ENCODE results near the gene NUBPL.
"Not testable (repeated sequence)": the region's sequence is repeated elsewhere in the genome, so short reads cannot be mapped to it uniquely, and the experiment has no call there.

NUBPL gene

DNA sequence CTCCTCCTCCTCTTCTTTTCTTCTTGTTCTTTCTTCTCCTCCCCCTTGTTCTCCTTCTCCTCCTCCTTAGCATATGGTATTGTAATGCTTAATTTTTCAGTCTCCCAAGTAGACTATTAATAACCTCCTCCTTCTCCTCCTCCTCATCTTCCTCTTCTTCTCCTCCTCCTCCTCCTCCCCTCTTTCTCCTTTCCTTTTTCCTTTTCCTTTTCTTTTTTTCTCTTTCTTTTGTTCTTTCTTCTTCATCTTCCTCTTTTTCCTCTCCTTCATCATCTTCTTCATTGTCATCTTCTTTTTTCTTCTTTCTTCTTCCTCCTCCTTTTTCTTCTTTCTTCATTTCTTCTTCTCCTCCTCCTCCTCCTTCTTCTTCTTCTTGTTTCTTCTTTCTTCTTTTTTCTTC lies 264.3 kb downstream of the NUBPL start:
- no peak for DNase-seq

DNA sequence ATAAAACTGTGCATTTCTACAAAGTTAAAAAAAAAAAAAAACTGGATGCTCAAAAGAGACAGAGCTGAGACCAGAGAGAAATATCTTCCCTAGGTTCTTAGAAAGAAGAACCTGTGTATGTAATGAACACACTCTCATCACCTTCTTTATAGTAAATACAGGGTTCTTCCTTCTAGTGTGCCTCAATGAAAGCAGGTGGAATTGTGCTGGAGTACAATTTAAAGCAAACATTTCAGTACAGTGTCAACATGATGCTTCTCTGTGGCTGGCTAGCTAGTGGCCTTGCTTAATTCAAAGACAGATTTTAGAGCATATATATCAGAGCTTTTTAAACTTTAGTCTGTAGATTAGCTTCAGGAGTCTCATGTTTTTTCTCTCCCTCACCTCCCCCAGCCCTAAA lies 266.1 kb downstream of the NUBPL start:
- no peak for DNase-seq

DNA sequence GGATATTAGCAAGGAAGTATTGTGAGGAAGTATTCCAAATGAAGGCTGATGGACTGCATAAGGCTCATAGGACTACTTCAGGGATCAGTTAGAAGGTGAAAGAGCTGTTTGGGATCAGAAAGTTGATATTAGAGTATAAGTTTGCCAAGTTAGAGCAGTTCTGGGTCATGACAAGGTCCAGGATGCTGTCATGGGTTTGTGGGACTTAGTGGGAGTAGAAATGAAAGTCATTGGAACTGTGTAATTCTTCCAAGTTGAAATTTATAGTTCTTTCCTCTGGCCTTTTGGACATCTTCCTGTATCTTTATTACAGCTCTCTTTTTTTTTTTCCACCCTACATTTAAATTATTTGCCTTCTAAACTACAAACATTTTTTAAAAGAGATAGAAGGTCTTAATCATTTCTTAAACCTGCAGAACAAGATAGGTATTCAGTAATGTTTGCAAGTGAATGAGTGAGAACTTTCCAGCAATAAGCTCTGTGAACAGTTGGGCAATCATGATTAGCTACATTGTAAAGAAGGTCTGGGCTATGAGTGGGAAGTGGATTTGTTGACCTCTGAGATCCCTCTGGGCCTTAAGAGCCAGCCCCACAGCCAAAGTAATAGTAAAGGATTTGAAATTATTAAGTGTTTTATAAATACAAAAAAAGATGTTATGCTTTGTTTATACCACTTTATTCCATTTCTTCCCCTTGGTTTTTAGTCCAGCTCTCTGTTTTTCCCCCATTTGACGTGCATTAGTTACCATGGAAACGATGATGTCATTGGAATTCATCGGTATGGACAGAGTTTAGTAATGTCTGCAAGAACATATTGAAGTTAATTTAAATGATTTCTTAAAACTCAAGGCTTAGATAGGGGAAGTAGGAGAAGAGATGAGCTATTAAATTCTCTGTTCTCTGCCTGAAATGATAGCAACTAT lies 268.0 kb downstream of the NUBPL start:
- no peak for DNase-seq

DNA sequence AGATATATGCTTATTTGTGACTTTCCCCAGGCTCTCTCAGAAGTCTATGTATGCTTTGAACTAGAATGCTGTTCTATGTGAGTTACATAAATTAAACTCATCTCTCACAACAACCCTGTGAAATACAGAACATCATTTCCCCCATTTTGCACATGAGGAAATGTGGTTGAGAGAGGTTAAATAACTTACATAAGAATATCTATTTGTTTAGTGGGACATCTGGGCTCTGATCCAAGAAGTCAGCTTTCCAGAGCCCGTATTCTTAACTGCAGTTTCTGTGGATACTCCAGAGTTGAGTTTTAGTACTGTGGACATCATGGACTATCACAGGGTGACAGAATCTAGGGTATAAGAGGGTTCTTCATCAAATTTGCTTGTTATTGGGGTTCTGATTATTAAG lies 273.4 kb downstream of the NUBPL start:
- no peak for DNase-seq

DNA sequence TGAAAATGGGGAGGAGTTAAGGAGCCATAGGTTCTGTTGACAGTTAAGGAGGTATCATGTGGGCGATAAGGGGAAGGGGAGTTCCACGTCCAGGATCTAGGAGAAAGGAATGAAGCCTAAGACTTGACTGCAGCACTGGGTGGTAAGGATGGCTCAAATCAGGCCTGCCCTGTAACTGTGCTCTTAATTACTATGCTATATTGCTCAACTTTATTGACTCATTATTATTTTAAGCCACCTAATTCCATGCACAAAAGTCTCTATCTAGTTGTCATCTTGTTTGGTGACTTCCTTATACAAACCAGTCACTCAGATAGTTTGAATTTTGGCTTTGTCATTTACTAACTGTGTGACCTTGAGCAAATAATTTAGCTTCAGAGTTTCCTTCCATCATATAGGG lies 273.8 kb downstream of the NUBPL start:
- DNase-seq: no peak

DNA sequence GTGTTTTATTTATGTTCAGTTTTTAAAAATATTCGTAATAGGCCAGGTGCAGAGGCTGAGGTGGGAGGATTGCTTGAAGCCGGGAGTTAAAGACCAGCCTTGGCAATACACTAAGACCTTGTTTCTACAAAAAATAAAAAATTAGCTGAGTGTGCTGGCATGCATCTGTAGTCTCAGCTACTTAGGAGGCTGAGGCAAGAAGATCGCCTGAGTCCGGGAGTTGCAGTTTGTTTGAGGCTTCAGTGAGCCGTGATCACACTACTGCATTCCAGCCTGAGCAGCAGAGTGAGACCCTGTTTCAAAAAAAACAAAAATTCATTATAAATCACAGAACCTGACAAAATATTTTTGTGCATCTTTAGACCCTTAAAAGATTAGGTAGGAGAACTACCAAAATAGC lies 275.8 kb downstream of the NUBPL start:
- no peak for DNase-seq

DNA sequence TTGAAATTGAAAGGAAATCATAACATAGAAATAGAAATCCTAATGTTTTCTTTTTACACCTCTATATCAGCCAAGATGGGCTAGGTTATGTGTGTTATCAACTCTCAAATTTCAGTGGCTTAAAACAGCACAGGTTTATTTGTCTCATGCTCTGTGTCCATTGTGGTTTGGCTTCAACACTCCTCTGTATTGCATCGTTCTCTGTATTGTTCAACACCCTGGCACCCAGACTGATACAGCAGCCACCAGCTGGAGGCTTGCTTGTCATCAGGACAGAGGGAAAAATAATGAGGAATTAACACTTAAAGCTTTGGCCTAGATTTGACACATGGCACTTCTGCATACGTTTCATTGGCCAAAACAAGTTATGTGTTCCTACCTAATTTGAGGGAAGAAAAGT lies 281.7 kb downstream of the NUBPL start:
- no peak for DNase-seq

DNA sequence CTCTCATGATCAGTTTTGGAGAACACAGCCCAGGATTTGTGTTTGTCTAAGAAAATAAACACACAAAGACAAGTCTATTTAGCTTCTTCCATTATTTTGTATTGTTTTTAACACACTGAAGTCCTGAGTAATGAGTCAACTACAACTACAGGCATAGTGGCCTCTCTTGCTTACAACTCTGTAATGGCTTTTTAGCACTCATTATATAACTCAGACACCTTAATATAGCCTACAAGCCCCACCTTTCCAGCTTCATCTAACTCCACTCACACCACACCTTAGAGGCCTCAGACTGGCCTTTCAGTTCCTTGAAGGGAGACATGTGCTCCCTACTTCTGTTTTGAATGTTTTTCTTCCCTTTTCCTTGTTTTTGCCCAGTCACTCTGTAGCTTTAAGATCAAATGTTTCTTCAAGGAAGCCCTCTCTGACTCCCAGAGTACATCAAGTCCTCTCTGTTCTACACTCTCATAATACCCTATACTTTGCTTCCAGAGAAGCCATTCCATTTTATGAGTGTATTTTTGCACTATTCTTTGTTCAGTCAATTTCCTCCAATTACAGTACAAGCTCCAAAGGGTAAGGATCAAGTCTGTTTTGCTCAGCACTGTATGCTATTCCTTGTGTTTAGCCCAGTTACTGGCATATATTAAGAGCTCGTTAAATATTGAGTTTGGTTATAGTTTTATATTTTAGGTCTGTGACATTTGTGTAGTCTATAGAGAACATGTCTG lies 282.3 kb downstream of the NUBPL start:
- no peak for DNase-seq

DNA sequence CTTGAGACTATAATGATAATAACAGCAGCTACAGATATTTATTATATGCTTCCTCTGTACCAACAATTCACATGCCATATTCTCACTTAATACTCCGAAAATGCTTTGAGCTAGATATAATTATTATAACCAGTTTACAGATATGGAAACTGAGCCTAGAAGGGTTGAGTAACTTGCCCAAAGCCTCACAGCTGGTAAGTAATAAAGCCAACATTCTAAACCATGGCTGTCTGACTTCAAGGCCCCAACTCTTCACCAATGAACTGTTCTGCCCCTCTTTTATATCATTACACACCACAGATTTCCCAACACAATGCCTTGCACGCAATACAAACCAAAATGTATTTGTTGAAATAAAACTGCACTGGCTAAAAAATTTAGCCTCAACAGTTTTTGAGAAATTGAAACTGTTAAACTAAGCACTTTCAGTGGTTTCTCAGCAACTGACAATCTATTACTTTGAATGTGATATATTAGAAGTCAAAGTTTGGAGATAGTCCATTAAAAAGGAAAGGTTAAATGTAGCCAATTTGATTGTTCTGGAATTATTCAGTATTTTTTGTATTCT lies 293.4 kb downstream of the NUBPL start:
- DNase-seq: no peak

DNA sequence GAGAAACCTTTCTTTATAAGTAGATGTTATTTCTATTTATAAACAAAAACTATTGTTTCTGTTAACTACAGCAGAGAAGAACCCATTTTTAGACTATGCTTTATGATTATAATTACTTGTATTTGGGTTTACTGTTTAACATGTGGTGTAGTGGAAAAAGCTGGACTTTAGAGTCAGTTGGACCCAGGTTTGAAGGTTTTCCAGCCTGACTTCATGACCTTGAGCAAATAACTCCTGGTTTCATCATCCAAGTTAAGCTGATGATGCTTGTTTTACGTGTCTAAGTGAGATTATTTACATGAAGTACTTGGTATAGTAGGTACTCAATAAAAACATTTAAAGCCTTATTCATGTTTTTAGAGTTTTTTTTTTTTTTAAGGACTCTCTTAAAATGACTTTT lies 294.1 kb downstream of the NUBPL start:
- no peak for DNase-seq

DNA sequence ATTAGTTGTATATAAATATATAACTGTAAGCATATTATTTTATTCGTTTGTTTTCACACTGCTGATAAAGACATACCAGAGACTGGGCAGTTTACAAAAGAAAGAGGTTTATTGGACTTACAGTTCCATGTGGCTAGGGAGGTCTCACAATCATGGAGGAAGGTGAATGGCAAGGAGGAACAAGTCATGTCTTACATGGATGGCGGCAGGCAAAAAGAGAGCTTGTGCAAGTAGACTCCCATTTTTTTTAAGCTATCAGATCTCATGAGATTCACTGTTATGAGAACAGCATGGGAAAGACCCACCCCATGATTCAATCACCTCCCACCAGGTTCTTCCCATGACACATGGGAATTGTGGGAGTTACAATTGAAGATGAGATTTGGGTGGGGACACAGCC lies 294.8 kb downstream of the NUBPL start:
- DNase-seq: not testable (repeated sequence)

DNA sequence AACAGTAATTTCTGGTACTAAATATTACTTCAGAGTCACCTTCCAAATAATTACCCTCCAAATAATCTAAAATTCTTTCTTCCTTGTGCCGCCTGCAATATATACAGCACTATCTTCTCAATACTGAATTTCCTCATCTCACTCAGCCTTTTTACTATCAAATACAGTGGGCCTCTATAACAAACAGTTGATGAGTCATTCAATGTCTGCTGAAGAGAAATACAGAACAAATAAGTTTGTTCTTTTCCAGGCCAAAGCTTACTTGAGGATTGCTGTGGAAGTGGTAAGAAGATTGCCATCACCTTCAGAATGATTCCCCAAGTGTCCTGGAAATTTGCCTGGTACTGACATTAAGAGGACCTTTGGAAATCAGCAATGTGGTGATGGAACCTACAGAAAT lies 297.7 kb downstream of the NUBPL start:
- no peak for DNase-seq

DNA sequence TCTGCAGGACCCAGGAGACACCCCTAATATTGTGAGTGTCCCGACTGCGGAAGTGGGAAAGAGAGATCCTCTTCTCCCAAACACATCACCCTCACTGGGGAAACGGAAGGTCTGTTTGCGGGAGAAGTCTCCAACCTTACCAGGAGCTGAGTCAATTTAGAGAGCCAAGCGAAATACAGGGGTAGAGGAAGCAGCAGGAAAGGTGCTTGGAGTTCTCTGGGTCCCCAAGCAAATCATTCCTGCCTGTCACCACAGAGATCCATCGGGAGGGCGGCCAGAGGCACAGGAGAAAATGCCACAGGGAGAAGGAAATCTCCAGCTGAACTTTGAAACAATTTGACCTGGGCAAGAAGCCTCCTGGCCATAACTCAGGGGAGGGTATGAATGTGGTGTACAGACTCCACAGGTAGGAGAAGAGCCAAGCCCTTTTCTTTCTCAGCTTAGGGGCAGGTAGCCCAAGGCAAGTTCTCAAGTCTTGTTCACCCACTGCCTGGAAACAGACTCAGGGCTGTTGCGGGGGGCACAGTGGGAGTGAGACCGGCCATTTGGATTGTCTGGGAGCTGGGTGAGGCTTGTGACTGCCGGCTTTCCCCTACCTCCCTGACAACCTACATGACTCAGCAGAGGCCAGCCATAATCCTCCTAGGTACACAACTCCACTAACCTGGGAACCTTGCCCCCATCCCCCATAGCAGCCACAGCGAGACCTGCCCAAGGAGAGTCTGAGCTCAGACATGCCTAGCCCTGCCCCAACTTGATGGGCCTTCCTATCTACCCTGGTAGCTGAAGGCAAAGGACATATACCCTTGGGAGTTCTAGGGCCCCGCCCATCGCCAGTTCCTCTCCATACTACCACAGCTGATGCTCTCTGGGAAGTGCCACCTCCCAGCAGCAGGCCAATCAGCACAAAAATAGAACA lies 304.0 kb downstream of the NUBPL start:
- no peak for DNase-seq

DNA sequence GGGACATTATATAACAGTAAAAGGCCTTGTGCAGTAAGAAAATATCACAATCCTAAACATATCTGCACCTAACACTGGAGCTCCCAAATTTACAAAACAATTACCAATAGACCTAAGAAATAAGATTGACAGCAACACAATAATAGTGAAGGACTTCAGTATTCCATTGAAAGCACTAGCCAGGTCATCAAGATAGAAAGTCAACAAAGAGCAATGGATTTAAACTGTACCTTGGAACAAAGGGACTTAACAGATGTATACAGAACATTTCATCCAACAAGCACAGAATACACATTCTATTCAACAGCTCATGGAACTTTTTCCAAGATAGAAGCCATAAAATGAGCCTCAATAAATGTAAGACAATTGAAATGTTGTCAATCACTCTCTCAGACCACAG lies 306.4 kb downstream of the NUBPL start:
- no peak for DNase-seq

DNA sequence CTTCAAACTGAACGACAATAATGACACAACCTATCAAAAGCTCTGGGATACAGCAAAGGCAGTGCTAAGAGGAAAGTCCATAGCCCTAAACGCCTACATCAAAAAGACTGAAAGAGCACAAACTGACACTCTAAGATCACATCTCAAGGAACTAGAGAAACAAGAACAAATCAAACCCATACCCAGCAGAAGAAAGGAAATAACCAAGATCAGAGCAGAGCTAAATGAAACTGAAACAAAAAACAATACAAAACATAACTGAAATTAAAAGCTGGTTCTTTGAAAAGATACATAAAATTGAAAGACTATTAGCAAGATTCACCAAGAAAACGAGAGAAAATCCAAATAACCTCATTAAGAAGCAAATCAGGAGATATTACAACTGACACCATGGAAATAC lies 306.9 kb downstream of the NUBPL start:
- DNase-seq: not testable (repeated sequence)

DNA sequence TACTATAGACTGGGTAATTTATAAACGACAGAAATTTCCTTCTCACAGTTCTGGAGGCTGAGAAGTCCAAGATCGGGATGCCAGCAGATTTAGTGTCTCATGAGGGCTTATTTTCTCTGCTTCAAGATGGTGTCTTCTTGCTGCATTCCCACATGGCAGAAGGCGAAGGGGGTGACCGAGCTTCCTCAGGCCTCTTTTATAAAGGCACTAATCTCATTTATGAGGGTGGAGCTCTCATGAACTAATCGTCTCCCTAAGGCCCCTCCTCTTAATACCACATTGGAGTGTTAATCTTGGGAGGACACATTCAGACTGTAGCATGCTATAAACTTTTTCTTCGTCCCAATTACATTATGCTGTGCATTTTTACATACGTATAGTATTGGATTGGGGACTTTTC lies 315.5 kb downstream of the NUBPL start:
- DNase-seq: no peak

DNA sequence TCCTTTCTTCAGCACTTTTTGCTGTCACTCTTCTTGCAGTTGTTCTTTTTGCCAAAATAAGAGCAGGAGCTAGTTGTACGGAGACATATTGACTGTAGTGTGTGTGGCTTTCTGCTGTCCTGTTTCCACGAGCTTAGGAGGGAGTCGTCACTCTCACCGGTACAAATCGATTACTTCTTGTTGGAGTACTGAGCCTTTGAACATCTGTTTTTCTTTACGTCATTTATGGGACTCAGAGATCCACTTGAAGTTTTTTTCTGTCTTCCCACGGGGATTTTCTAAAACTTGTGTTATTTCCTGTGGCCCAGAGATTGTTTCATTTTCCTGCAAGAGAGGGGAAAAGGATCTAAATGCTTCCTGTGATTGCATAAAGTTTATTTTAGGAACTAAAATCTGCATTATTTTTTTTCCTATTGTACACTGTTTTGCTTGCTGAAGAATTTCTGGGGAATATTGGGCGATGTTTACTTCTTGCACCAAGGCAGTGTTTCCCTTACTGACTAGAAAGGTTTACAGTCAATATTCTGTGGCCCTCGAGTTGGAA lies 316.1 kb downstream of the NUBPL start:
- no peak for DNase-seq

DNA sequence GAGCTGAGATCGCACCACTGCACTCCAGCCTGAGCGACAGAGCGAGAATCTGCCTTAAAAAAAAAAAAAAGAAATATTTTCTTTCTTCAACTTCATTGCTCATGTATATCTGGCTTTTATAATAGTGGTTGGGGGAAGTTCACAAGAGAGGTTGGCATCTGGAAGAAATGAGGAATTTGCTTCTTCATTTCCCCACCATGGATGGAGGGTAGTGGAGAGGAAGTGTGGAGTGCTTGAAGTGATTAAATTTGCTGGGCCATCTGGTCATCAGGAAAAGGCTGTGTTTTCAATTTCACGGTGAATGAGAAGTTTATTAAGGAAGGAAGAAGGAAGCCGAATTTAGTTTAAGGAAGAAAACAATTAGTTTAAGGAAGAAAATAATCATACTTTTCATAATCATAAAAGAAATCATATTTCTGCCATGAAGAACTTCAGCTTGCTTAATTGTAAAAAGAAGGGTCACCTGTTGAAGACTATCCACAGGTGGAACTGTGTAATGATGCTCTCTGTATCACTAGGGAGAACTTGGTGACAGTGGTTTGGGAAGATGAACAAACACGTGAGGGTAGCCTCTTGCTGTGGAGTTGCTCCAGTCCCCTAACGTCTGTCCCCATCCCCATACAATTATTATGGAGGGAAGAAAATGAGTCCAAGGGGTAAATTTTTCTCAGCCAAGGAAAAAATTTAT lies 318.6 kb downstream of the NUBPL start:
- DNase-seq: no peak

DNA sequence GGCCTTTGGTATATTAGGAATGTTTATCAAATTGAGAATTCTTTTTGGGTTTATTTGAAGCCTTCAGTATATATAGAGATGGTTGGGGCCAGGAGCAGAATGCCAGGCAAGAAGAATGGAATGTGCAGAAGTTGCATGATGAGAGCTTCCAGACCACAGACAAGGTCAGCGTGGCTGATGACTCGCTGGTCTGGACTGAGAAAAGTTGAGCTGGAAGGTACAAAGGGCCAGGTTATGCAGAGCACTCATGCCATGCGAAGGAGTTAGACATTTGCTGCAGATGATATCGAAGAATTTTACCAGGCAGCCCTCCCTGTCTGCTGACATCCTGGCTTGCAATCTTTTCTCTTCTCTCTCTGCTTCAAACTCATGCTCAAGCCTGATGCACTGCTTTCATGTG lies 319.7 kb downstream of the NUBPL start:
- no peak for DNase-seq

DNA sequence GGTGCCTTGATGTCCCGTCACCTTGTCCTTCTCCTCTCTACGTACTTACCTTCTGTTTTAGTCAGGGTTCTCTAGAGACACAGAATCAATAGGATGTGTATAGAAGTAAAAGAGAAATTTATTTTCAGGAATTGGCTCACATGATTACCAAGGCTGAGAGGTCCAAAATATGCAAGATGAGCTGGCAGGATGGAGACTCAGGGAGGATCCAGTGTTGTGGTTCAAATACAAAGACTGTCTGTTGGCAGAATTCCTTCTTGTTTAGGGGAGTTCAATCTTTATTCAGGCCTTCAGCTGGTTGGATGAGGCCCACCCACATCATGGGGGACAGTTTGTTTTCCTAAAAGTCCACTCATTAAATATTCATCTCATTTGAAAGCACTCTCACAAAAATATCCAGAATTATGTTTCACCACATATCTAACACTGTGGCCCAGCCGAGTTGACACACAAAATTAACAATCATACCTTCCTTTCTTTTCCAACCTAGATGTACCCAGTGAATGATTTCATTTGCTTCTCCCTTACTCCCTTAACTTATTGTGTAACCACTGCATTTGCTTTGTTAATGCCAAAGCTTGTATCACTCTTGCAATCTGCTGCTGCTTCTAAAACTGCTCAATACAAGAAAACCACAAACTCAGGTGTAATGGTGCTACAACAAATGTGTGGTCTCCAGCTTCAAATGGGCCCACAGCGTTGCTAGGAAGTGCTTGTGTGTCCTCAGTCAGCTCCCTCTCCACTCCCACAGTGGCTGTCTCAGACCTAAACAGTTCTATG lies 320.5 kb downstream of the NUBPL start:
- no peak for DNase-seq

DNA sequence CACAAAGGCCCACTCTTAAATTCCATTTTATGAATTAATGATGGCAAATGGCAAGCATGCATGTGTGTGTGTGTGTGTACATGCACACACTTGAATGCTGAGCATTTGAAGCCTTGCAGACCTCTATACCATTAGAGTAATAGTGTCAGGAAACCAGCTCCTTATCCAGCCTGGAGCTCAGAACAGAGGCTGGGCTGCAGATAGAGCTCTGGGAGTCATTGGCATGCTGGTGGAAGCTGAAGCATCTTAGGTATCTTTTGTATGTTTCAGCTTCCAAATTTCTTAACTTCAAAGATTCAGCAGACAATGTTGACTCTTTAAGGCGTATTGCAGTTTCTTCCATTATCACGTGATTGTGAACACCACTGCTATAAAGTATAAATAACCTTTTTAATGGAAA lies 323.0 kb downstream of the NUBPL start:
- no peak for DNase-seq

Measured in stimulated activated CD4-positive, alpha-beta T cell treated with anti-CD3 and anti-CD28 coated beads, Interleukin-2, amount 100 ng/mL, for 24 hours (primary cell).